Measurements from ENCODE around the gene SERGEF. TPM values are rescaled to one million over a fixed set of nuclear protein-coding genes. Genes with fewer than 3 reads are reported as not detected.

The SERGEF gene
- total RNA-seq, 1 experiment from 2014 or later: 26.1 TPM

- H3K4me3 Mint-ChIP-seq (ENCODE audit: unreplicated experiment): no peak overlapping the region
Observed at GRCh38 chr11:17974246-17974645, 38.6 kb downstream of the SERGEF start.

DNA sequence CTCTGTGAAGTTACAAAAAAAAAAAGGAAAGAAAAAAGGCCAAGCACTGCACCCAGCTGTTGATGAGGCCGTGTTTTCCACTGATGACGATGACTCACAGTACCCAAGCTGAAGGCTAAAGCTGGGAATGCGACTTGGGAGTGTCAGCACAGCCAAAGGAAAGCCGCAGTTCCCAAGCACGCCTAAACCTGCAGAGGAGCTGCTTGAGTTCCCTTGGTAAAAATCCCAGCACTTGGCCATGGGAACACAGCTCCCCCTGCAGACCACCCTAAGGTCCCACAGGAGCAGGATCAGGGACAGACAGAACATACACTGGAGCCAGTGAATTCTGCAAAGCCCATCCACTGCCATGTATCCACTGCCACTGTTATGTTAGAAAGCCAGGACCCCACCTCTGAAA lies 39.9 kb downstream of the SERGEF start:
- Mint-ChIP-seq H3K27me3 (ENCODE audit: insufficient read depth, unreplicated experiment) (no peaks in the 10 kb centered on the region), H3K9me3 (ENCODE audit: unreplicated experiment) (no peaks in the 10 kb centered on the region), H3K4me1 (ENCODE audit: insufficient read depth, unreplicated experiment) (peaks cover 9% of the 10 kb centered on the region), H3K27ac (ENCODE audit: low read depth, unreplicated experiment) (no peak overlapping the region), H3K4me3 (ENCODE audit: unreplicated experiment) (no peak overlapping the region), H3K36me3 (ENCODE audit: insufficient read depth, unreplicated experiment) (peaks cover 14% of the 10 kb centered on the region)
- POLR2A ChIA-PET: interaction anchor here (0.7 to 1.7 kb wide), 4 partner anchors 13 to 242 kb away, joined by 3 to 16 read pairs (median 3); no protein-coding TSS in a partner anchor
- intact Hi-C loops (cut with micrococcal nuclease): loop anchor here (1.0 kb wide), 2 partner anchors 213 to 242 kb away; no protein-coding TSS in a partner anchor
- BruUV-seq (replicated peaks): no TSS peak
- peak; percentile 48 for TF ChIP-seq CTCF (IDR thresholded peaks at IDR 0.05; ENCODE audit: unreplicated experiment)
- peak; percentile 88 for DNase-seq (ENCODE audit: unreplicated experiment)
- CTCF ChIA-PET: interaction anchor here (0.6 to 18.6 kb wide), 41 partner anchors 8 to 589 kb away, joined by 3 to 507 read pairs (median 4); partner anchors contain the start of gene KCNC1

More at GRCh38 chr11:17974246-17974645, 38.6 kb downstream of the SERGEF start:
- DNase-seq (ENCODE audit: unreplicated experiment): no peak
- BruUV-seq (replicated peaks): no TSS peak
- H3K9me3 Mint-ChIP-seq (ENCODE audit: unreplicated experiment): no peaks in the 10 kb centered on the region
- ChIA-PET CTCF (interaction anchor here (1.7 to 18.6 kb wide), 5 partner anchors 10 to 376 kb away, joined by 6 to 507 read pairs (median 15); partner anchors contain the start of gene KCNC1), POLR2A (interaction anchor here (1.2 kb wide), 1 partner anchor 243 kb away, joined by 4 read pairs; no protein-coding TSS in a partner anchor)
- no peak for TF ChIP-seq CTCF (IDR thresholded peaks at IDR 0.05; ENCODE audit: unreplicated experiment)
- peaks cover 9% of the 10 kb centered on the region for H3K4me1 Mint-ChIP-seq (ENCODE audit: insufficient read depth, unreplicated experiment)
- intact Hi-C loops (cut with micrococcal nuclease): no loop called here
- peaks cover 14% of the 10 kb centered on the region for H3K36me3 Mint-ChIP-seq (ENCODE audit: insufficient read depth, unreplicated experiment)
- H3K27me3 Mint-ChIP-seq (ENCODE audit: insufficient read depth, unreplicated experiment): no peaks in the 10 kb centered on the region
- no peak overlapping the region for H3K27ac Mint-ChIP-seq (ENCODE audit: low read depth, unreplicated experiment)

DNA sequence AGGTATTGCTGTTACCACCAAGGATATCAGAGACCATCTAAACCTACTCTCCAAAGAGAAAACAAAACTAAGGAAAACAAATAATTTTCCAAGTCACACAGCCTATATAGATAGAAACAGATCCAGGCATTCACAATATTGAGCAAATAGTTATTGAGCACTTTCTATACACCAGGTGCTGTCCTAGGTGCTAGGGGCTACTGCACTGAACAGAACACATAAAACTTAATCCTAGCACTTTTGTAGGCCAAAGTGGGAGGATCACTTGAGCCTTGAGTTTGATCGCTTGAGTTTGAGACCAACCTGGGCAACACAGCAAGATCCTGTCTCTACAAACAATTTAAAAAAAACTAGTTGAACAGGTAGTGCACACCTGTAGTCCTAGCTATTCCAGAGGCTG lies 44.6 kb downstream of the SERGEF start:
- TF ChIP-seq CTCF (IDR thresholded peaks at IDR 0.05; ENCODE audit: unreplicated experiment): no peak
- ChIA-PET CTCF (interaction anchor here (1.0 to 6.2 kb wide), 4 partner anchors 10 to 370 kb away, joined by 3 to 52 read pairs (median 18); no protein-coding TSS in a partner anchor), POLR2A (no interaction called here)
- peaks cover 14% of the 10 kb centered on the region for H3K36me3 Mint-ChIP-seq (ENCODE audit: insufficient read depth, unreplicated experiment)
- H3K4me1 Mint-ChIP-seq (ENCODE audit: insufficient read depth, unreplicated experiment): peaks cover 7% of the 10 kb centered on the region
- DNase-seq (ENCODE audit: unreplicated experiment): no peak
- no peak overlapping the region for H3K4me3 Mint-ChIP-seq (ENCODE audit: unreplicated experiment)
- H3K9me3 Mint-ChIP-seq (ENCODE audit: unreplicated experiment): no peaks in the 10 kb centered on the region
- intact Hi-C loops (cut with micrococcal nuclease): no loop called here
- no TSS peak for BruUV-seq (replicated peaks)
- H3K27ac Mint-ChIP-seq (ENCODE audit: low read depth, unreplicated experiment): no peak overlapping the region
- no peaks in the 10 kb centered on the region for H3K27me3 Mint-ChIP-seq (ENCODE audit: insufficient read depth, unreplicated experiment)

DNA sequence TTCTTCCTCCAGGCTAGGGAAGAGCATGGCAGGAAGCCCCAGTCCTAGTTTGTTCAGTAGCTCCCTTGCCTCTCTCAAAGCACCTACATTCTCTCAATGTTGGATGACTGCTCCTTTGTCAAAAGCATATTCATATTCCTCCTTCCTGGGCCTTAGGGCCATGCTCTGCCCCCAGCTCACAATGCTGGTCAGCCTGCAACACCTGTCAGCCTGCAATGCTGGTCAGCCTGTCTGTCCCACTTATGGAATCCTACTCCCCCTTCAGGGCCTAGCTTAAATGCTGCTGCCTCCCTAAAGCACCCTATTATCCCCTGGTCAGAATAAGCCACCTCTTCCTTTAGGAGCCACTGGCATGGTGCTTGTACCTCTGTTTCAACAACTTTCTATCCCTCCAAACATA lies 45.2 kb downstream of the SERGEF start:
- DNase-seq (ENCODE audit: unreplicated experiment): no peak
- H3K4me3 Mint-ChIP-seq (ENCODE audit: unreplicated experiment): no peak overlapping the region
- no peaks in the 10 kb centered on the region for H3K9me3 Mint-ChIP-seq (ENCODE audit: unreplicated experiment)
- peaks cover 1% of the 10 kb centered on the region for H3K4me1 Mint-ChIP-seq (ENCODE audit: insufficient read depth, unreplicated experiment)
- CTCF ChIA-PET: interaction anchor here (0.7 to 6.2 kb wide), 3 partner anchors 11 to 237 kb away, joined by 3 to 52 read pairs (median 11); no protein-coding TSS in a partner anchor
- H3K27ac Mint-ChIP-seq (ENCODE audit: low read depth, unreplicated experiment): no peak overlapping the region
- no TSS peak for BruUV-seq (replicated peaks)
- peaks cover 10% of the 10 kb centered on the region for H3K36me3 Mint-ChIP-seq (ENCODE audit: insufficient read depth, unreplicated experiment)
- H3K27me3 Mint-ChIP-seq (ENCODE audit: insufficient read depth, unreplicated experiment): no peaks in the 10 kb centered on the region
- intact Hi-C loops (cut with micrococcal nuclease): no loop called here
- POLR2A ChIA-PET: interaction anchor here (0.6 kb wide), 1 partner anchor 116 kb away, joined by 3 read pairs; no protein-coding TSS in a partner anchor
- no peak for TF ChIP-seq CTCF (IDR thresholded peaks at IDR 0.05; ENCODE audit: unreplicated experiment)
